GM12878 (cell line): ENCODE results near the gene OPCML. TPM values are rescaled to one million over a fixed set of nuclear protein-coding genes. Genes with fewer than 3 reads are reported as not detected.

Experiments
- ATAC-seq: fragments of 200-7000 bp; cut with Tn5 transposase; 3 replicates; pipeline ENCODE4 v1.9.1; 2020; ENCODE audit warnings: mild to moderate bottlenecking, moderate library complexity
- BruUV-seq: library from RNA; stranded (reverse); fragments of 400-500 nt; replicated peaks from 2 replicates; lab custom pipeline; 2021; lab: Mats Ljungman, UMichigan
- CTCF ChIA-PET: fragments of 300-600 bp; sonication (Branson Sonifier 250); formaldehyde crosslinking; extraction: SDS; loops from one replicate; lab custom pipeline; 2021; ENCODE audit warnings: inconsistent platforms; lab: Yijun Ruan, JAX
- POLR2A ChIA-PET: fragments of 350-600 bp; formaldehyde crosslinking; extraction: SDS; loops from one replicate; lab custom pipeline; 2021; ENCODE audit warnings: inconsistent platforms; lab: Charles Lee
- RAD21 ChIA-PET: fragments of 300-600 bp; sonication (Branson Sonifier 250); formaldehyde crosslinking; loops from one replicate; lab custom pipeline; 2023; ENCODE audit warnings: antibody characterized with exemption; ENCODE audit not compliant: unreplicated experiment; lab: Charles Lee
- SMC1A ChIA-PET: fragments of 300-600 bp; sonication (Branson Sonifier 250); formaldehyde crosslinking; loops from one replicate; lab custom pipeline; 2023; ENCODE audit not compliant: unreplicated experiment, uncharacterized antibody; lab: Charles Lee
- DNase-seq: peaks from one replicate; pipeline ENCODE4 v3.0.0-alpha.2; 2011; ENCODE audit warnings: low read depth, low spot score
- FAIRE-seq: peaks from 3 replicates; lab custom pipeline; 2011; peaks lifted over from hg19 to GRCh38; lab: Jason Lieb, UNC
- H2AFZ ChIP-seq: 2 replicates; pipeline ENCODE4 v1.6.0; 2011; ENCODE audit warnings: low read depth, low read length, control low read depth; ENCODE audit not compliant: control insufficient read depth
- H3K27ac ChIP-seq: 2 replicates; pipeline ENCODE4 v1.5.1; 2011; ENCODE audit warnings: control low read depth; ENCODE audit not compliant: control insufficient read depth, insufficient read depth
- H3K27me3 ChIP-seq, 2 experiments: replicated peaks in 1 of 2; 2 replicates each; pipeline versions ENCODE4 v1.6.0 to v1.6.1; 2011; ENCODE audit warnings: low read length in 1 of 2; ENCODE audit not compliant: control insufficient read depth in 2 of 2, insufficient read depth in 2 of 2
- H3K36me3 ChIP-seq, 2 experiments: 2 replicates each; pipeline ENCODE4 v1.5.1; 2011; ENCODE audit warnings: low read length in 1 of 2; ENCODE audit not compliant: control insufficient read depth in 2 of 2, insufficient read depth in 2 of 2
- H3K4me1 ChIP-seq: 2 replicates; pipeline ENCODE4 v1.6.1; 2011; ENCODE audit warnings: mild to moderate bottlenecking, low read length, moderate library complexity, mixed read lengths; ENCODE audit not compliant: control insufficient read depth, insufficient read depth
- H3K4me2 ChIP-seq: 2 replicates; pipeline ENCODE4 v1.6.0; 2011; ENCODE audit warnings: control low read depth; ENCODE audit not compliant: control insufficient read depth, insufficient read depth
- H3K4me3 ChIP-seq: fragments of 200-600 bp; sonication (generic); 2 replicates; pipeline ENCODE4 v1.5.1; 2016
- H3K79me2 ChIP-seq: 2 replicates; pipeline ENCODE4 v1.6.0; 2011; ENCODE audit warnings: low read length; ENCODE audit not compliant: control insufficient read depth, insufficient read depth
- H3K9ac ChIP-seq: 2 replicates; pipeline ENCODE4 v1.8.0; 2011; ENCODE audit warnings: low read length, control low read depth, mixed read lengths; ENCODE audit not compliant: control insufficient read depth, insufficient read depth
- H3K9me3 ChIP-seq: replicated peaks from 3 replicates; pipeline ENCODE4 v1.5.1; 2011; ENCODE audit warnings: mild to moderate bottlenecking, low read length; ENCODE audit not compliant: control insufficient read depth, insufficient read depth
- H4K20me1 ChIP-seq: 2 replicates; pipeline ENCODE4 v1.6.0; 2011; ENCODE audit not compliant: control insufficient read depth, insufficient read depth
- BHLHE40 ChIP-seq, 2 experiments: fragments of 450-650 bp in 1 of 2; IDR thresholded peaks; 2 replicates each; pipeline ENCODE4 v1.6.1; 2011 to 2017; ENCODE audit warnings: low read depth in 2 of 2, borderline replicate concordance in 1 of 2, improper control_type of control experiment in 1 of 2, low read length in 1 of 2, mild to moderate bottlenecking in 1 of 2
- CEBPZ ChIP-seq: fragments of 150-350 bp; IDR thresholded peaks from 2 replicates; pipeline ENCODE4 v1.6.1; 2016; ENCODE audit warnings: low read depth, low read length
- CREB1 ChIP-seq: IDR thresholded peaks from 2 replicates; pipeline ENCODE4 v1.6.1; 2012; ENCODE audit warnings: low read depth, mild to moderate bottlenecking, inconsistent platforms
- ETV6 ChIP-seq, 2 experiments: fragments of 450-650 bp in 1 of 2; IDR thresholded peaks in 1 of 2; conservative IDR thresholded peaks in 1 of 2; 2 replicates each; pipeline ENCODE4 v1.6.1; 2014; ENCODE audit warnings: antibody characterized with exemption in 1 of 2, borderline replicate concordance in 1 of 2, low read depth in 1 of 2, mild to moderate bottlenecking in 1 of 2, moderate library complexity in 1 of 2
- FOXK2 ChIP-seq: fragments of 450-650 bp; IDR thresholded peaks from 2 replicates; pipeline ENCODE4 v1.6.1; 2017; ENCODE audit warnings: mild to moderate bottlenecking, moderate library complexity
- GABPA ChIP-seq: IDR thresholded peaks from 2 replicates; pipeline ENCODE4 v1.6.1; 2014; ENCODE audit warnings: antibody characterized with exemption, low read depth, mild to moderate bottlenecking, inconsistent platforms
- HDAC6 ChIP-seq: fragments of 200-600 bp; sonication (generic); IDR thresholded peaks from one replicate; pipeline ENCODE4 v1.8.0; 2017; ENCODE audit warnings: antibody characterized with exemption; ENCODE audit not compliant: unreplicated experiment
- IRF5 ChIP-seq: fragments of 450-650 bp; IDR thresholded peaks from 2 replicates; pipeline ENCODE4 v1.6.1; 2017; ENCODE audit warnings: borderline replicate concordance
- KDM1A ChIP-seq: fragments of 200-600 bp; sonication (generic); IDR thresholded peaks from 2 replicates; pipeline ENCODE4 v1.6.1; 2016; ENCODE audit warnings: borderline replicate concordance
- KLF5 ChIP-seq: fragments of 450-650 bp; IDR thresholded peaks from 2 replicates; pipeline ENCODE4 v1.6.1; 2014; ENCODE audit warnings: mild to moderate bottlenecking; ENCODE audit not compliant: partially characterized antibody
- NR2C1 ChIP-seq: fragments of 450-650 bp; IDR thresholded peaks from 2 replicates; pipeline ENCODE4 v1.6.1; 2017; ENCODE audit warnings: antibody characterized with exemption, mild to moderate bottlenecking, moderate library complexity
- NRF1 ChIP-seq: conservative IDR thresholded peaks from 2 replicates; pipeline ENCODE4 v1.6.1; 2011; ENCODE audit warnings: mild to moderate bottlenecking, low read depth, low read length, improper control_type of control experiment
- POLR2A ChIP-seq: IDR thresholded peaks from 2 replicates; pipeline ENCODE4 v1.6.1; 2011; ENCODE audit warnings: low read depth, mild to moderate bottlenecking, low read length
- RBBP5 ChIP-seq: fragments of 200-600 bp; sonication (generic); conservative IDR thresholded peaks from 2 replicates; pipeline ENCODE4 v1.6.1; 2016
- SREBF1 ChIP-seq: IDR thresholded peaks from 2 replicates; pipeline ENCODE4 v1.6.1; 2012; ENCODE audit warnings: mild to moderate bottlenecking, low read length
- TCF7 ChIP-seq: IDR thresholded peaks from 2 replicates; pipeline ENCODE4 v1.6.1; 2014; ENCODE audit warnings: antibody characterized with exemption, borderline replicate concordance
- ZZZ3 ChIP-seq: IDR thresholded peaks from 2 replicates; pipeline ENCODE4 v1.6.1; 2011; ENCODE audit warnings: low read depth; ENCODE audit not compliant: control insufficient read depth, insufficient read length
- WGBS: methylation state at CpG from one replicate; pipeline ENCODE4 v1.1.6; 2016; ENCODE audit warnings: low lambda C conversion rate; ENCODE audit not compliant: insufficient replicate concordance, insufficient coverage; ENCODE audit errors: missing lambda C conversion rate; 5-methylcytosine and 5-hydroxymethylcytosine counted together
- in situ Hi-C: fragments of 300-500 bp; cut with MboI; formaldehyde crosslinking; loops from 9 replicates; pipeline ENCODE4 v1.14.3; 2018; ENCODE audit warnings: mixed read lengths
- intact Hi-C: fragments of 100-400 bp; cut with micrococcal nuclease; formaldehyde crosslinking; loops from one replicate; pipeline ENCODE4 v1.14.2; 2022; ENCODE audit not compliant: unreplicated experiment
- polyA plus RNA-seq, 11 experiments: library from polyadenylated mRNA; depleted of rRNA in 4 of 11; unstranded in 6 of 11; stranded (reverse) in 5 of 11; fragments of >200 nt; fragmentation: Nextera tagmentation in 4 of 11; fragmentation: Illumina TruSeq in 1 of 11; extraction: Ambion mirVana in 4 of 11; extraction: Trizol in 1 of 11; gene quantifications; 1 replicate in 1 of 11; 2 replicates in 10 of 11; pipeline versions ENCODE4 v1.2.1 to v1.2.3, GENCODE V29; 2011 to 2016; ENCODE audit warnings: inconsistent platforms in 2 of 11, missing spikeins in 2 of 11, low read depth in 1 of 11
- total RNA-seq, 4 experiments: library from RNA; depleted of rRNA in 3 of 4; stranded (reverse); fragments of >200 nt in 3 of 4; fragmentation: Illumina TruSeq in 1 of 4; extraction: Trizol in 1 of 4; gene quantifications; 2 replicates each; pipeline versions ENCODE4 v1.2.1 to v1.2.3, GENCODE V29; 2013 to 2021
- TF ChIP-seq, protein P1 (sequence below): fragments of 450-650 bp; IDR thresholded peaks from 2 replicates; pipeline ENCODE4 v1.6.1; 2016; ENCODE audit warnings: mild to moderate bottlenecking
- TF ChIP-seq, protein P2 (sequence below): IDR thresholded peaks from 2 replicates; pipeline ENCODE4 v1.6.1; 2012; ENCODE audit warnings: low read depth, low read length, improper control_type of control experiment

The OPCML gene
- total and polyA plus RNA-seq, 10 of the 15 experiments (the other 5 are each of a cell fraction or from before 2014, with no cell fraction given): 0.84 TPM; not detected in 9

DNA sequence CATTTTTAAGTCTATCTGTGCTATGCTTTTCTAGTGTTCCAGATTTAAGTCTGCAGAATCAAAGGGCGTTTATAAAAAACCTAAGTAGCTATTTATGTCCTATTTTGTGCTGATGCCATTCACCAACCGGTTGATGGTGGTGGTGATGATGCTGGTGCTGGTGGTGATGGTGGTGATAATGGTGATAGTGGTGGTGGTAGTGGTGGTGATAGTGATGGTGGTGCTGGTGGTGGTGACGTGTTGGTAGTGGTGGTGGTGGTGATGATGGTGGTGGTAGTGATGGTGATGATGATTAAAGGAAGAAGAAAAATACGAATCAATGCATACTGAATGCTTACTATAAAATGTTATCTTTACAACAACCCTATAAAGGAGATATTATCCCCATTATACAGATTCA lies 178.2 kb downstream of the OPCML start (continued):
- TF ChIP-seq, protein P1, sequence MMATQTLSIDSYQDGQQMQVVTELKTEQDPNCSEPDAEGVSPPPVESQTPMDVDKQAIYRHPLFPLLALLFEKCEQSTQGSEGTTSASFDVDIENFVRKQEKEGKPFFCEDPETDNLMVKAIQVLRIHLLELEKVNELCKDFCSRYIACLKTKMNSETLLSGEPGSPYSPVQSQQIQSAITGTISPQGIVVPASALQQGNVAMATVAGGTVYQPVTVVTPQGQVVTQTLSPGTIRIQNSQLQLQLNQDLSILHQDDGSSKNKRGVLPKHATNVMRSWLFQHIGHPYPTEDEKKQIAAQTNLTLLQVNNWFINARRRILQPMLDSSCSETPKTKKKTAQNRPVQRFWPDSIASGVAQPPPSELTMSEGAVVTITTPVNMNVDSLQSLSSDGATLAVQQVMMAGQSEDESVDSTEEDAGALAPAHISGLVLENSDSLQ: no peak
- TF ChIP-seq, protein P2, sequence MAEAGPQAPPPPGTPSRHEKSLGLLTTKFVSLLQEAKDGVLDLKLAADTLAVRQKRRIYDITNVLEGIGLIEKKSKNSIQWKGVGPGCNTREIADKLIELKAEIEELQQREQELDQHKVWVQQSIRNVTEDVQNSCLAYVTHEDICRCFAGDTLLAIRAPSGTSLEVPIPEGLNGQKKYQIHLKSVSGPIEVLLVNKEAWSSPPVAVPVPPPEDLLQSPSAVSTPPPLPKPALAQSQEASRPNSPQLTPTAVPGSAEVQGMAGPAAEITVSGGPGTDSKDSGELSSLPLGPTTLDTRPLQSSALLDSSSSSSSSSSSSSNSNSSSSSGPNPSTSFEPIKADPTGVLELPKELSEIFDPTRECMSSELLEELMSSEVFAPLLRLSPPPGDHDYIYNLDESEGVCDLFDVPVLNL: no peak
- TF ChIP-seq BHLHE40 (IDR thresholded peaks at IDR 0.05; ENCODE audit: borderline replicate concordance in 1 of 2, low read depth in 2 of 2, low read length in 1 of 2): no peak
- TF ChIP-seq HDAC6: no peak
- TF ChIP-seq GABPA: no peak
- TF ChIP-seq TCF7: no peak

GRCh38 chr11:133350045-133350444 lies 182.3 kb downstream of the OPCML start:
- no TSS peak for BruUV-seq
- no peak overlapping the region for H3K4me2 ChIP-seq
- H3K27ac ChIP-seq: no peak overlapping the region
- no peak for FAIRE-seq
- in situ Hi-C loops (no loop called here), intact Hi-C loops (no loop called here)
- no peak overlapping the region for H2AFZ ChIP-seq
- no peaks in the 10 kb centered on the region for H3K27me3 ChIP-seq
- H3K4me1 ChIP-seq: no peaks in the 10 kb centered on the region
- RAD21 ChIA-PET: no interaction called here
- SMC1A ChIA-PET: no interaction called here
- POLR2A ChIA-PET: no interaction called here
- no peak overlapping the region for H3K4me3 ChIP-seq
- H3K9ac ChIP-seq: no peak overlapping the region
- no peak for ATAC-seq
- DNase-seq: no peak
- no peaks in the 10 kb centered on the region for H4K20me1 ChIP-seq
- 4% methylated on average over 3 of the region's 3 CpGs for WGBS
- no peaks in the 10 kb centered on the region for H3K79me2 ChIP-seq
- no peaks in the 10 kb centered on the region for H3K36me3 ChIP-seq
- CTCF ChIA-PET: no interaction called here
- no peaks in the 10 kb centered on the region; the same call in 2 of the 3 replicates for H3K9me3 ChIP-seq
- no peak for TF ChIP-seq CREB1
- TF ChIP-seq IRF5: no peak
- TF ChIP-seq KLF5: no peak
- no peak for TF ChIP-seq ZZZ3
- no peak for TF ChIP-seq SREBF1
- TF ChIP-seq ETV6 (conservative IDR thresholded peaks at IDR 0.05 in 1 of 2, IDR thresholded peaks at IDR 0.05 in 1 of 2; ENCODE audit: borderline replicate concordance in 1 of 2, low read depth in 1 of 2): no peak
- no peak for TF ChIP-seq NR2C1
- TF ChIP-seq POLR2A: no peak
- TF ChIP-seq RBBP5: no peak
- no peak for TF ChIP-seq CEBPZ
- TF ChIP-seq NRF1: no peak
- TF ChIP-seq KDM1A: no peak
- no peak for TF ChIP-seq FOXK2
